Thyroid gland (tissue), 4 donors: ENCODE results near the gene MYBBP1A.

Experiments used
- POLR2A ChIP-seq, 2 donors: fragments of 450-650 bp; IDR thresholded peaks; one replicate each; pipeline ENCODE4 v1.6.1; 2017; ENCODE audit warnings: antibody characterized with exemption in 2 of 2, mild to moderate bottlenecking in 2 of 2, moderate library complexity in 1 of 2
- TF ChIP-seq, protein P1 (sequence below), 6 experiments: fragments of 200-600 bp in 3 of 6; fragments of 450-650 bp in 3 of 6; sonication (generic) in 3 of 6; IDR thresholded peaks; one replicate each; pipeline ENCODE4 v1.5.1; 2016 to 2019; ENCODE audit warnings: antibody characterized with exemption in 6 of 6, mild to moderate bottlenecking in 2 of 6, inconsistent platforms in 1 of 6, moderate library complexity in 1 of 6

DNA sequence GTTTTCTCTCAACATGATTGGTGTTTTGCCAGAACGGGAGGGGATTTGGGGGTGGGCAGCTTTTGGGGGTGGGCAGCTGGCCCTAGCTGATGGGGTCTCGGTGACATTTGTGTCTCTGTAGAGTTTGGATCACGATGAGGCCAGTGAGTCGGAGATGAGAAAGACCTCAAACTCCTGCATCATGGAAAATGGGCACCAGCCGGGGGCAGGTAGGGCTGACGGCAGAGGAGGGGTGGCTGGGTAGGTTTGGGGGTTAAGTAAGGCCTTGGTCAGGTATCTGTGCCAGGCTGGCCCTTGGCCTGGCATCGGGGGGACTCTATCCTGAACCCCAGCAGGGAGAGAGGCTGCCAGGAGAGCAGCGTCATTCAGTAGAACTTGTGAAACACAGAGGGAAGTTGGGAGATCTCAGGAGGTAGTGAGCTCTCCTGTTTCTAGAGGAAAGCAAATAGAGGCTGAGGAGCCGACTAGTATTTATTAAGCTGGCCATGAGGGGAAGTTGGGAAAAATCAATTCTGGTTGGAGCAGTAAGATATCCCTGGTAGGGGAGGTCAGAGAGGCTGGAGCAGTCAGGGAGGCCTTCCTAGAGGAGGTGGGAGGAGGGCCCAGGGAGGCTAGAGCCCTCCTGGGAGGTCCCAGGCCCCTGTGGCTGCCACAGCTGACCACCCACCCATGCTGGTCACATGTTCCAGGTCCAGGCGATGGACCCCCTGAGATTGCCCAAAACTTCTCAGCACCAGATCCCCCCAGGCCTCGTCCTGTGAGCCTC lies 37.2 kb upstream of the MYBBP1A start:
- TF ChIP-seq, protein P1, sequence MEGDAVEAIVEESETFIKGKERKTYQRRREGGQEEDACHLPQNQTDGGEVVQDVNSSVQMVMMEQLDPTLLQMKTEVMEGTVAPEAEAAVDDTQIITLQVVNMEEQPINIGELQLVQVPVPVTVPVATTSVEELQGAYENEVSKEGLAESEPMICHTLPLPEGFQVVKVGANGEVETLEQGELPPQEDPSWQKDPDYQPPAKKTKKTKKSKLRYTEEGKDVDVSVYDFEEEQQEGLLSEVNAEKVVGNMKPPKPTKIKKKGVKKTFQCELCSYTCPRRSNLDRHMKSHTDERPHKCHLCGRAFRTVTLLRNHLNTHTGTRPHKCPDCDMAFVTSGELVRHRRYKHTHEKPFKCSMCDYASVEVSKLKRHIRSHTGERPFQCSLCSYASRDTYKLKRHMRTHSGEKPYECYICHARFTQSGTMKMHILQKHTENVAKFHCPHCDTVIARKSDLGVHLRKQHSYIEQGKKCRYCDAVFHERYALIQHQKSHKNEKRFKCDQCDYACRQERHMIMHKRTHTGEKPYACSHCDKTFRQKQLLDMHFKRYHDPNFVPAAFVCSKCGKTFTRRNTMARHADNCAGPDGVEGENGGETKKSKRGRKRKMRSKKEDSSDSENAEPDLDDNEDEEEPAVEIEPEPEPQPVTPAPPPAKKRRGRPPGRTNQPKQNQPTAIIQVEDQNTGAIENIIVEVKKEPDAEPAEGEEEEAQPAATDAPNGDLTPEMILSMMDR (IDR thresholded peaks at IDR 0.05): no peak
- no peak for TF ChIP-seq POLR2A (IDR thresholded peaks at IDR 0.05)
